ENCODE measurements around the gene CASZ1. TPM values are rescaled to one million over a fixed set of nuclear protein-coding genes. Genes with fewer than 3 reads are reported as not detected.

CASZ1 gene
- total and polyA plus RNA-seq, 2 donors (not counting 3 experiments of a cell fraction or from before 2014, with no cell fraction given) = 1.5 to 5.2 TPM

GRCh38 chr1:10665226-10665625, 131.2 kb downstream of the CASZ1 start:
- CTCF ChIA-PET = no interaction called here
- TF ChIP-seq GATA2 (IDR thresholded peaks at IDR 0.05; ENCODE audit: insufficient read depth, insufficient read length, low read depth, low read length) = no peak
- TF ChIP-seq POLR2AphosphoS5 (IDR thresholded peaks at IDR 0.05; ENCODE audit: insufficient read depth, low read depth, low read length) = no peak
- no peak for TF ChIP-seq MAX (IDR thresholded peaks at IDR 0.05; ENCODE audit: insufficient read depth, insufficient read length)
- no peak for TF ChIP-seq MYC (IDR thresholded peaks at IDR 0.05; ENCODE audit: low read depth, low read length)
- no peak for TF ChIP-seq JUN (IDR thresholded peaks at IDR 0.05; ENCODE audit: borderline replicate concordance, insufficient read depth, insufficient read length, low read depth)
- TF ChIP-seq FOS (IDR thresholded peaks at IDR 0.05; ENCODE audit: borderline replicate concordance, insufficient read depth, low read length) = no peak
- TF ChIP-seq CTCF (IDR thresholded peaks at IDR 0.05; ENCODE audit: extremely low read depth in 1 of 2, insufficient read depth in 1 of 2, low read depth in 1 of 2, low read length in 2 of 2) = no peak
- no peak for TF ChIP-seq EZH2 (IDR thresholded peaks at IDR 0.05; ENCODE audit: borderline replicate concordance, low read depth, low read length, severe bottlenecking)
- no peak for TF ChIP-seq POLR2A (IDR thresholded peaks at IDR 0.05; ENCODE audit: low read depth, low read length)
- H3K36me3 ChIP-seq (ENCODE audit: control insufficient read depth in 2 of 2, extremely low read depth in 1 of 2, insufficient read depth in 2 of 2, low read length in 2 of 2) = no peaks in the 10 kb centered on the region
- intact Hi-C loops (cut with micrococcal nuclease) (no loop called here), dilution Hi-C loops (cut with MboI; ENCODE audit: extremely low pct_ligation_motif_present, low sequenced_read_pairs) (no loop called here)
- no peaks in the 10 kb centered on the region for H4K20me1 ChIP-seq (replicated peaks; ENCODE audit: control insufficient read depth, extremely low read depth, insufficient read depth, low read length)
- DNase-seq (ENCODE audit: low read depth, low spot score) = no peak
- H3K9me1 ChIP-seq (replicated peaks; ENCODE audit: control insufficient read depth, extremely low read depth, insufficient read depth, low read length) = no peaks in the 10 kb centered on the region
- no peaks in the 10 kb centered on the region for H3K79me2 ChIP-seq (ENCODE audit: control insufficient read depth, insufficient read depth, low read length)
- no peak overlapping the region for H3K9ac ChIP-seq (replicated peaks; ENCODE audit: extremely low read depth, insufficient read depth, low read length)
- no peak overlapping the region for H3K4me3 ChIP-seq (replicated peaks in 1 of 3; ENCODE audit: insufficient read depth in 1 of 3, low read depth in 1 of 3, low read length in 3 of 3)
- H3K4me2 ChIP-seq (ENCODE audit: insufficient read depth, low read length) = no peak overlapping the region
- H3K27me3 ChIP-seq (ENCODE audit: control insufficient read depth in 2 of 2, insufficient read depth in 2 of 2, low read length in 2 of 2) = no peaks in the 10 kb centered on the region
- FAIRE-seq = no peak
- POLR2A ChIA-PET = no interaction called here
- H3K9me3 ChIP-seq (replicated peaks; ENCODE audit: control insufficient read depth, insufficient read depth, low read length) = no peaks in the 10 kb centered on the region
- H3K27ac ChIP-seq (ENCODE audit: insufficient read depth, low read depth, low read length) = no peak overlapping the region
- BruUV-seq (replicated peaks) = no TSS peak
- no peaks in the 10 kb centered on the region for H3K4me1 ChIP-seq (ENCODE audit: control insufficient read depth, extremely low read depth, insufficient read depth, low read length)
- H2AFZ ChIP-seq (ENCODE audit: low read depth, low read length) = no peak overlapping the region
